Measurements from ENCODE around the gene TNIK.

Gene TNIK

GRCh38 chr3:171086914-171087313 lies 373.3 kb downstream of the TNIK start:
- DNase-seq (ENCODE audit: low spot score): no peak
- in situ Hi-C loops (cut with MboI; ENCODE audit: low sequenced_read_pairs, unreplicated experiment): no loop called here
- TF ChIP-seq, protein P1, sequence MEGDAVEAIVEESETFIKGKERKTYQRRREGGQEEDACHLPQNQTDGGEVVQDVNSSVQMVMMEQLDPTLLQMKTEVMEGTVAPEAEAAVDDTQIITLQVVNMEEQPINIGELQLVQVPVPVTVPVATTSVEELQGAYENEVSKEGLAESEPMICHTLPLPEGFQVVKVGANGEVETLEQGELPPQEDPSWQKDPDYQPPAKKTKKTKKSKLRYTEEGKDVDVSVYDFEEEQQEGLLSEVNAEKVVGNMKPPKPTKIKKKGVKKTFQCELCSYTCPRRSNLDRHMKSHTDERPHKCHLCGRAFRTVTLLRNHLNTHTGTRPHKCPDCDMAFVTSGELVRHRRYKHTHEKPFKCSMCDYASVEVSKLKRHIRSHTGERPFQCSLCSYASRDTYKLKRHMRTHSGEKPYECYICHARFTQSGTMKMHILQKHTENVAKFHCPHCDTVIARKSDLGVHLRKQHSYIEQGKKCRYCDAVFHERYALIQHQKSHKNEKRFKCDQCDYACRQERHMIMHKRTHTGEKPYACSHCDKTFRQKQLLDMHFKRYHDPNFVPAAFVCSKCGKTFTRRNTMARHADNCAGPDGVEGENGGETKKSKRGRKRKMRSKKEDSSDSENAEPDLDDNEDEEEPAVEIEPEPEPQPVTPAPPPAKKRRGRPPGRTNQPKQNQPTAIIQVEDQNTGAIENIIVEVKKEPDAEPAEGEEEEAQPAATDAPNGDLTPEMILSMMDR (IDR thresholded peaks at IDR 0.05; ENCODE audit: borderline replicate concordance, control extremely low read depth, extremely low read depth, insufficient read depth, missing control alignments): no peak

DNA sequence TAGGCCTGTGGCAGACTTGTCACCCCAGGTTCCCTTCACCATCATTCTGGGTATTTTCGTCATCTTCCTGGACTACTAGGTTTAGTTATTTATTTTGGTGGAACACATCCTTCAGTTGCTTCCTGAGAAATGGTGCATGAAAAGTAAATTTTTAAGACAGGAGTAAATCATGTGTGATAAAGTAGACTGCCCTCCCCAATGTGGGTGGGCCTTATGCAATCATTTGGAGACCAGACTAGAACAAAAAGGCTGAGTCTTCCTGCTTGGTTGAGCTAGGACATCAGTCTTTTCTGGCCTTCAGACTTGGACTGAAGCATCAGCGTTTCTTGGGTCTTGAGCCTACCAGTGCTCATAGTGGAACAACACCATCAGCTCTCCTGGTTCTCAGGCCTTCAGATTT lies 382.9 kb downstream of the TNIK start:
- DNase-seq (ENCODE audit: low spot score): no peak
- in situ Hi-C loops (cut with MboI; ENCODE audit: low sequenced_read_pairs, unreplicated experiment): no loop called here

GRCh38 chr3:171072432-171072831 lies 387.8 kb downstream of the TNIK start:
- DNase-seq (ENCODE audit: low spot score): no peak
- TF ChIP-seq, protein P1 (IDR thresholded peaks at IDR 0.05; ENCODE audit: borderline replicate concordance, control extremely low read depth, extremely low read depth, insufficient read depth, missing control alignments): no peak
- in situ Hi-C loops (cut with MboI; ENCODE audit: low sequenced_read_pairs, unreplicated experiment): no loop called here

More for the DNA sequence above, 382.9 kb downstream of the TNIK start:
- TF ChIP-seq, protein P1 (IDR thresholded peaks at IDR 0.05; ENCODE audit: borderline replicate concordance, control extremely low read depth, extremely low read depth, insufficient read depth, missing control alignments): no peak

- in situ Hi-C loops (cut with MboI; ENCODE audit: low sequenced_read_pairs, unreplicated experiment): no loop called here
- no peak for DNase-seq (ENCODE audit: low spot score)
- TF ChIP-seq, protein P1 (IDR thresholded peaks at IDR 0.05; ENCODE audit: borderline replicate concordance, control extremely low read depth, extremely low read depth, insufficient read depth, missing control alignments): no peak
These were observed 391.5 kb downstream of the TNIK start for GRCh38 chr3:171068658-171069057.

GRCh38 chr3:171066206-171066605 lies 394.0 kb downstream of the TNIK start:
- in situ Hi-C loops (cut with MboI; ENCODE audit: low sequenced_read_pairs, unreplicated experiment): no loop called here
- TF ChIP-seq, protein P1 (IDR thresholded peaks at IDR 0.05; ENCODE audit: borderline replicate concordance, control extremely low read depth, extremely low read depth, insufficient read depth, missing control alignments): no peak
- DNase-seq (ENCODE audit: low spot score): no peak

- no peak for DNase-seq (ENCODE audit: low spot score)
- TF ChIP-seq, protein P1 (IDR thresholded peaks at IDR 0.05; ENCODE audit: borderline replicate concordance, control extremely low read depth, extremely low read depth, insufficient read depth, missing control alignments): no peak
- in situ Hi-C loops (cut with MboI; ENCODE audit: low sequenced_read_pairs, unreplicated experiment): no loop called here
These were observed 394.5 kb downstream of the TNIK start for GRCh38 chr3:171065732-171066131.

GRCh38 chr3:171064461-171064860 lies 395.7 kb downstream of the TNIK start:
- DNase-seq (ENCODE audit: low spot score): no peak
- TF ChIP-seq, protein P1 (IDR thresholded peaks at IDR 0.05; ENCODE audit: borderline replicate concordance, control extremely low read depth, extremely low read depth, insufficient read depth, missing control alignments): no peak
- in situ Hi-C loops (cut with MboI; ENCODE audit: low sequenced_read_pairs, unreplicated experiment): no loop called here

Measured in GM13976 (cell line).